LoVo (cell line): ENCODE data around the gene FNIP2.
"Not testable (repeated sequence)": the region's sequence is repeated elsewhere in the genome, so short reads cannot be mapped to it uniquely, and the experiment has no call there.

Source experiments
- DNase-seq: peaks from one replicate; pipeline ENCODE4 v3.0.0-alpha.2; 2016; ENCODE audit warnings: low spot score

The FNIP2 gene

DNA sequence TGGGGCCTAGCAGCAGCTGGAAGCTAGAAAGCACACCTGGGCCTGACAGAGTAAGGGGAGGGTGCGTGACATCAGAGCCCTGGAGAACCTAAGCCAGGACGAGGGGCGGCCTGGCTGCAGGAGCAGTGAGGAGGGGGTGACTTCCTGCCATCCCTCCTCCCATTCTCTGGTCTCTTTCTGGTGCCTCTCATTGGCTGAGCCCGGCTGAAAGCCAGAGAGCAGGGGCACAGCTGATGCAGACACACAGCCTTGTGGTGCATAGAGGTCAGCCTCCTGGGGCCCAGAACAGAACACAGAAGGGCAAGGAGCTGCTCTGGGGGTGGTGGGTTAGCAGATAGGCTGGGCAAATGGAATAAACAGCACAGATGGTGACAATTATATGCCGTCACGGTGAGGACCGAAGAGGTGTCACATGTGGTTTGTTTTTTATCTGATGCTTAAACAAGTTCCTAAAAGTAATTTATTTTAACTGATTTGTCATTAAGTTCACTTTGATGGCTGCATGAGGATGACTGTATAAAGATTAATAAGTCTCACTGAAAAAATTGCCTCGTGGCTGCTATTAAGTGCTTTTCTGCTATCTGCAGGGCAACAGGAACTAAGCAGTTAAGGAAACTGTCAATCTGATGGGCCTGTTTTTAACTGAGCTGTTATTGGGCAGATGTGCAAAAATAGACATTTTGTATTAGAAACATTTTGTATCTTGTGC is 102.0 kb downstream of the FNIP2 start:
- DNase-seq, result no peak

DNA sequence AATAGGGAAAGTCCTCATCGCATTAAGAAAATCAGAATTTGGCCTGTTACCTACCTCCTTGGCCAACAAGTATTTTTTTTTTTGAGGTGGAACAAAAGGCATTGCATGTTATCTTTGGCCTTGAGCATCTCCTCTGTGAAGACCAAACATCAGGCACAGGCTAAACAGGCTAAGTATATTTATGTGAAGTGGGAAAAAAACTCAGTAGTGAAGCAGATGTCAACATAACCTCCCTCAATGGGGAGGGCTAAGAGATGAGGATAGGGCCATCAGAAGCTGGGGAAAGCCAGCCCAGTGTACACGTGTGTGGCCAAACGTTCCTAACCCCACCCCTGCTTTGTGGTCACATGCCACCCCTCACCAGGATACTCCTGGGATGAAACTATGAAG is 102.5 kb downstream of the FNIP2 start:
- DNase-seq, result no peak

GRCh38 chr4:158873795-158874401 is 105.1 kb downstream of the FNIP2 start:
- DNase-seq, result peak; percentile 58

DNA sequence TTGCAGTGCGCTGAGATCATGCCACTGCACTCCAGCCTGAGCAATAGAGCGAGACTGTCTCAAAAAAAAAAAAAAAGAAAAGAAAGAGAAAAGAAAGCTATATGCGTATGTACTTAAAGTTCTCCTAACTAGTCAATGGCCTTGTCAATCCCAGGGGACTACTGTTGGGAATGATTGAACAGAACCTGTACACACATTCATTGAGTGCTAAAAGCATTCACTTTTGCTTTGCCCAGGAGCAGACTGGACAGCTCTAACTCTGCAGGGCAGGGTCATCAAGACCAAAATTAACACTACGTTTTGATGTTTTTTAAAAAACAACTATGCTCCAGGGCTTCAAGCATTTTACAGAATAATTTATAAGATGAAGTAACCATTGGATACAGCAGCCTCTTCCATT is 106.2 kb downstream of the FNIP2 start:
- DNase-seq, result no peak

GRCh38 chr4:158875455-158875854 is 106.6 kb downstream of the FNIP2 start:
- no peak for DNase-seq

DNA sequence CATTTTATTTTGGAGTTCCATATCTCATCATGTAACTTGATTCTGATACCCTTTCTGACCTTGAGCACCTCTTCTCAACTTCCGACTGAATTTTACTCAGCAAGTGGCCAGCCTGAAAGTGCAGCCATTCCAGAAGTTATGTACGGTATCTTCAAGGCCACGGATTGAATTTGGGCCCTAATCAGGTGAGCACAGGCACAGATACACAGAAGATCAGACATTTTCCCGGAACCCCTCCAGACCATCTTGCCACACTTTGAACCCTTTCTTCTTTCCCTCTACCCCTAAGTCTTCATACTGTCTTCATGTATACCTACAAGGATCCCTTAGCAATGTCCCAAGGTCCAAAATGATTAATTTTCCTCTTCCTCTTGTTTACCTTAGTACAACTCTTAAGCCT is 108.2 kb downstream of the FNIP2 start:
- no peak for DNase-seq

DNA sequence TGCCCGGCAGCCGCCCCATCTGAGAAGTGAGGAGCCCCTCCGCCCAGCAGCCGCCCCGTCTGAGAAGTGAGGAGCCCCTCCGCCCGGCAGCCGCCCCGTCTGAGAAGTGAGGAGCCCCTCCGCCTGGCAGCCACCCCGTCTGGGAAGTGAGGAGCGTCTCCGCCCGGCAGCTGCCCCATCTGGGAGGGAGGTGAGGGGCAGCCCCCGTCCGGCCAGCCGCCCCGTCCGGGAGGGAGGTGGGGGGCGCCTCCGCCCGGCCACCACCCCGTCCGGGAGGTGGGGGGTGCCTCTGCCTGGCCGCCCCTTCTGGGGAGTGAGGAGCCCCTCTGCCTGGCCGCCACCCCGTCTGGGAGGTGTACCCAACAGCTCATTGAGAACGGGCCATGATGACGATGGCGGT is 113.3 kb downstream of the FNIP2 start:
- not testable (repeated sequence) for DNase-seq

DNA sequence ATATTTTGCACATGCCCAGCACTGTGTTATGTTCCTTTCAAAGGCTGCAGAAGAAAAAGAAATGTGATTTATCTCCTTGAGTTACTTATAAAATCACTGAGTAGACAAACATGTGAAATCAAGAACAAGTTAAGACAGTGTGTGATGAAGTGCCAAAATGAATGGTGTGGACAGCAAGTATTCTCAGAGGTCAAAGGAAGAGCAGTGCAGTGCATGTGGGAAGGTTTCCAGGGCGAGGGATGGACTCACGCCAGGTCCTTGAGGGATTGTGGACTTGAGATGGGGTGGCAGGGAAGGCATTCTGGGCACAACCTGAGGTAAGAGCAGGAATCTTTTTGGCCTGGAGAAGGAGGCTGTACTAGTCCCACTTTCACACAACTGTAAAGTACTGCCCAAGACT is 115.5 kb downstream of the FNIP2 start:
- DNase-seq, result no peak

DNA sequence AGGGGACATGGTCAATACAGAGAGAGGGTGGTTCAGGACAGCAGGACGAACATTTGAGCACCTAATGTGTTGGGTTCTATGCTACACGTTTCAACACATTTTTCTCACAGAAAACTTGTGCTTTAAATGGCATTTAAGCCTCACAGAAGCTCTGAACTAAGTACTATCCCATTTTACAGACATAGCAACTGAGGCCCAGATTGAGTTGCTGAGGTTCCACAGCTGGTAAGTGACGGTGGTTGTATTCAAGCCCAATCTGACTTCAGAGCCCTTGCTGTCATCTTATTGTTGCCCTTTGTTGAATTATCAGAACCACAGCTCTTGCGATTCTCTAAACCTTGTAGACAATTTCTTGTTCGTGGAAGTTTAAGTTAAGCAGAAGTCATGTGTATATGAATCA is 116.7 kb downstream of the FNIP2 start:
- DNase-seq, result no peak

GRCh38 chr4:158890294-158890693 is 121.5 kb downstream of the FNIP2 start:
- no peak for DNase-seq

DNA sequence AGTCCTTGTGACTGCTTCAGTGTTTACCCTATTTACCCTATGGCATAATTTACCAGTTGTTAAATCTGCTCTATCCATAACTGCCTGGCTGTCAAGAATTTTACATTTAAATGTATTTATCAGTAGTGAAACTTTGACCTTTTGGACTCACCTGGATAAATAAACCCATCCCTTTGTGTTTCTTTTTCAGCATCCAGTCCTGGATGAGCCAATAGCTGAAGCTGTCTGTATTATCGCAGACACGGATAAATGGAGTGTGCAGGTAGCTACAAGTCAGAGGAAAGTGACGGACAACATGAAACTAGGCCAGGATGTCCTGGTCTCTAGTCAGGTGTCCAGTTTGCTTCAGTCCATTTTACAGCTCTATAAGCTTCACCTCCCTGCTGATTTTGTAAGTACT is 122.4 kb downstream of the FNIP2 start:
- DNase-seq, result no peak

DNA sequence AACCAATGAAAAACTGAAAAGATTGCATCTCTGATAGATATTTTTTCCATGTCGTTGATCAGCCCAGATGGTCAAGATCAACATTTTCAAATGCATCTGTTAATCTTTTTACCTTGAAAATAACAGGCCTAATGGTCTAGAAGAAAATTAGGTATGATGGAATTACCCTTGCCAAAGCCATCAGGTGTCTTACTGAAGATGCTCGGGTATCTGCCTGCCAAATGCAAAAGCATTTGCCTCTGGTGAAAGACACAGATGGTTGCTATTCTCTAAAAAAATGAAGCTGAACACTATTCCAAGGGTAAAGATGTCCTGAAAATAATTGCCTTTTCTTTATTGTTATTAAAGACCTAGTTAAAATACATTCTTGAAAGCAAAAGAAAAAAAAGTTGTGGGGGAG is 126.0 kb downstream of the FNIP2 start:
- no peak for DNase-seq

- DNase-seq, result no peak
Observed at GRCh38 chr4:158895797-158896576, 127.2 kb downstream of the FNIP2 start.

DNA sequence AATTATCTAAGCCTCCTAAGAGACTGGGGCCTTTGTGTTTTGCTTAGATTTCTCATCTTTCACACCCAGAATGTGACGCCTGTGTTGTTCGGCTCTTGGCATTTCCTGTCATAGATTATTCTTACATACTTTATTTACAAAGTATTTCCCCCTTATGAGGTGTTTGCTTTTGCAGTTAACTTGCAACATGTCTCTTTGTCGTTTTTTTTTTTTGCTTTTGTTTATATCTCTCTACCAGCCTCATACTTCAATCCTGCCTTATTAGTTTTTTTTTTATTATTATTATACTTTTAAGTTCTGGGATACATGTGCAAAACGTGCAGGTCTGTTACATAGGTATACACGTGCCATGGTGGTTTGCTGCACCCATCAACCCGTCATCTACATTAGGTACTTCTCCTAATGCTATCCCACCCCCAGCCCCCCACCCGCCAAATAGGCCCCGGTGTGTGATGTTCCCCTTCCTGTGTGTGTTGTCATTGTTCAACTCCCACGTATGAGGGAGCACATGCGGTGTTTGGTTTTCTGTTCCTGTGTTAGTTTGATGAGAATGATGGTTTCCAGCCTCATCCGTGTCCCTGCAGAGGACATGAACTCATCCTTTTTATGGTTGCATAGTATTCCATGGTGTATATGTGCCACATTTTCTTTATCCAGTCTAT is 127.9 kb downstream of the FNIP2 start:
- DNase-seq, result not testable (repeated sequence)

DNA sequence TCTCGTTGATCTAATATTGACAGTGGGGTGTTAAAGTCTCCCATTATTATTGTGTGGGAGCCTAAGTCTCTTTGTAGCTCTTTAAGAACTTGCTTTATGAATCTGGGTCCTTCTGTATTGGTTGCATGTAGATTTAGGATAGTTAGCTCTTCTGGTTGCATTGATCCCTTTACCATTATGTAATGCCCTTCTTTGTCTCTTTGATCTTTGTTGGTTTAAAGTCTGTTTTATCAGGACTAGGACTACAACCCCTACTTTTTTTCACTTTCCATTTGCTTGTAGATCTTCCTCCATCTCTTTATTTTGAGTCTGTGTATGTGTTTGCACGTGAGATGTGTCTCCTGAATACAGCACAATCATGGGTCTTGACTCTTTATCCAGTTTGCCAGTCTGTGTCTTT is 131.6 kb downstream of the FNIP2 start:
- not testable (repeated sequence) for DNase-seq

DNA sequence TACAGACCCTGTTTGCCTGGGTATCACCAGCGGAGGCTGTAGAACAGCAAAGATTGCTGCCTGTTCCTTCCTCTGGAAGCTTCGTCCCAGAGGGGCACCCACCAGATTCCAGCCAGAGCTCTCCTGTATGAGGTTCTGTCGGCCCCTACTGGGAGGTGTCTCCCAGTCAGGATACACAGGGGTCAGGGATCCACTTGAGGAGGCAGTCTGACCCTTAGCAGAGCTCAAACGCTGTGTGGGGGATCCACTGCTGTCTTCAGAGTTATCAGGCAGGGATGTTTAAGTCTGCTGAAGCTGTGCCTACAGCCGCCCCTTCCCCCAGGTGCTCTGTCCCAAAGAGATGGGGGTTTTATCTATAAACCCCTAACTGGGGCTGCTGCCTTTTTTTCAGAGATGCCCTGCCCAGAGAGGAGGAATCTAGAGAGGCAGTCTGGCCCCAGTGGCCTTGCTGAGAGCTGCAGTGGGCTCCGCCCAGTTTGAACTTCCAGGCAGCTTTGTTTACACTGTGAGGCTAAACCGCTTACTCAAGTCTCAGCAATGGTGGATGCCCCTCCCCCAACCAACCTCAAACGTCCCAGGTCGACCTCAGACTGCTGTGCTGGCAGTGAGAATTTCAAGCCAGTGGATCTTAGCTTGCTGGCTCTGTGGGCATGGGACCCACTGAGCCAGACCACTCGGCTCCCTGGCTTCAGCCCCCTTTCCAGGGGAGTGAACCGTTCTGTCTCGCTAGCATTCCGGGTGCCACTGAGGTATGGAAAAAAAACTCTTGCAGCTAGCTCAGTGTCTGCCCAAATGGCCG is 133.7 kb downstream of the FNIP2 start:
- DNase-seq, result peak; percentile 66

DNA sequence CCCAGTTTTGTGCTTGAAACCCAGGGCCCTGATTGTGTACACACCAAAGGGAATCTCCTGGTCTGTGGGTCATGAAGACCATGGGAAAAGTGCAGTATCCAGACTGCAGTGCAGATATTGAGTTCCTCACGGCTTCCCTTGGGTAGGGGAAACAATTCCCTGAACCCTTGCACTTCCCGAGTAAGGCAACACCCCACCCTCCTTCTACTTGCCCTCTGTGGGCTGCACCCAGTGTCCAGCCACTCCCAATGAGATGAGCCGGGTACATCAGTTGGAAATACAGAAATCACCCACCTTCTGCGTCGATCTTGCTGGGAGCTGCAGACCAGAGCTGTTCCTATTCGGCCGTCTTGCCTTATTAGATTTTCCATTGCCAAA is 134.2 kb downstream of the FNIP2 start:
- DNase-seq, result no peak

DNA sequence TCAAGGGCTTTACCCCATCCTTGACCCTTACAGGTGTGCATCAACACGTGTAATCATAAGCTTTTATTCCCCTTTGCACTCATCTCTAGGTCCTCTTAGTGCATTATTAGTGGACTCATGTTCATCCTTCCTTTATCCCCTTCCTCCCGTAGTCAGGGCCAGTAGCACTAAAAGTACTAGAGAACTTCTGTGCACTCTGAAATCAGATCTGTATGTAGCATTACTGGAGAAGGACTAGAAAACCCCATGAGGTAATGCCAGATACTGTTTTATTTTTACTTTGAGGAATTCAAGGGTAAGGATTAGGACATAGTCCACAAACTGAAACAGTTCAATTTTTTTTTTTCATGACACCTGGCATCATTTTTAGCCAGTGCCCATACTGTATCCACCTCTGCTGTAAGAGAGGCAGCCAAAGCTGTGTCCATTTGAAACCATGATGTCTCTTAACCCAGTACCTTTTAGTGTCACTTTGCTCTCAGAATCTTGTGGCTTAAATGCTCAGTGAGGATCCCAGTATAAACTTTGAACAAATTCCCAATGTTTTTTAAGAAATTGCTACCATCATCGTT is 134.7 kb downstream of the FNIP2 start:
- no peak for DNase-seq

- no peak for DNase-seq
Observed at GRCh38 chr4:158904815-158905214, 136.0 kb downstream of the FNIP2 start.

DNA sequence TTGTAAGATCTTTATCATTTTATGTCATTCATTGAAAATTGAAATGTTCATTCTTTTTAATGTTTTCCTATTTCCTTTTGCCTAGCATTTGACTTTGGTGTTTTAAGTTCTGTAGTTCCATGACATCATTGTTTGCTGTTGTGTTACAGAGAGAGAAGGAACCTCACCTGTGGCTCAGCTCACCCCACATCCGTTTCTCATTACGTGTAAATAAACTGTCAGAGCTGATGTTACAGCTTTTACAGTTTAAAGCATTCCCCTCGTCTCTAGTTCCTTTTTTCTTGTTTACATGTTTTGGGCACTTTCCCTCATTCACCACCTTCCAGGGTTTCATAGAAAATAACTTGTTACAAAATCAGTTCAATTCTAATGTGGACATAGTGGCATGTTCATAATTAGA is 137.2 kb downstream of the FNIP2 start:
- DNase-seq, result no peak

GRCh38 chr4:158912390-158912789 is 143.6 kb downstream of the FNIP2 start:
- no peak for DNase-seq

DNA sequence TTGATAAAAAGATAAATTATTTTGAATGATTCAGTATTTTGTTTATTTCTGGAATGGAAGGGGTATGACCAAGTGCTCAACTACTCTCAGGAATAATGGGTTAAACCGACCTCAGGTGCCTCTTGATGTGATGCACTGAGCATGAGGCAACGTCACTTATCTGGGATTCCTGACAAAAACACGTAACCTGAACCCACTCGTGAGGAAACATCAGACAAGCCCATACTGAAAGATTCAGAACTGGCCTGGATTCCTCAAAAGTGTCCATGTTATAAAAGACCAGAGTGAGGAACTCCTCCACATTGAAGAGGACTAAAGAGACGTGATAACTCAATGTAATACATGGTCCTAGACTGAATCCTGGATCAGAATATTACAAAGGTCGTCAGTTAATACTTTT is 144.0 kb downstream of the FNIP2 start:
- DNase-seq, result no peak
